Mesenchymal stem cell (in vitro differentiated cells and primary cell): ENCODE data around the gene MRGPRE.
A peak's percentile ranks its signal among the peaks of the same experiment; 100 is the strongest.

Source experiments
- DNase-seq: peaks from one replicate; pipeline ENCODE4 v3.0.0-alpha.2; 2013
- H2AFZ ChIP-seq: one replicate; pipeline ENCODE4 v1.6.1; 2013; ENCODE audit warnings: low read depth, mild to moderate bottlenecking, control low read depth, inconsistent platforms, low read length, moderate library complexity
- H2AK5ac ChIP-seq: 2 replicates; pipeline ENCODE4 v1.6.1; 2013; ENCODE audit warnings: low read length, moderate library complexity, mild to moderate bottlenecking, inconsistent platforms; ENCODE audit not compliant: severe bottlenecking
- H2BK120ac ChIP-seq: one replicate; pipeline ENCODE4 v1.6.1; 2013; ENCODE audit warnings: low read depth, mild to moderate bottlenecking, inconsistent platforms, low read length, moderate library complexity
- H2BK12ac ChIP-seq, 2 experiments: one replicate each; pipeline ENCODE4 v1.6.1; 2013; ENCODE audit warnings: inconsistent platforms in 2 of 2, low read length in 2 of 2, mild to moderate bottlenecking in 2 of 2, moderate library complexity in 2 of 2, control low read depth in 1 of 2
- H2BK15ac ChIP-seq: one replicate; pipeline ENCODE4 v1.6.1; 2013; ENCODE audit warnings: mild to moderate bottlenecking, low read depth, inconsistent platforms; ENCODE audit not compliant: poor library complexity, severe bottlenecking
- H2BK5ac ChIP-seq: 2 replicates; pipeline ENCODE4 v1.6.1; 2013; ENCODE audit warnings: low read depth, mild to moderate bottlenecking, low read length, control low read depth, inconsistent platforms; ENCODE audit not compliant: poor library complexity, severe bottlenecking
- H3K14ac ChIP-seq, 2 experiments: one replicate each; pipeline ENCODE4 v1.6.1; 2013; ENCODE audit warnings: inconsistent platforms in 2 of 2, low read length in 2 of 2, control low read depth in 1 of 2, mild to moderate bottlenecking in 1 of 2, moderate library complexity in 1 of 2
- H3K18ac ChIP-seq, 2 experiments: one replicate each; pipeline ENCODE4 v1.6.1; 2013; ENCODE audit warnings: inconsistent platforms in 2 of 2, low read length in 2 of 2, control low read depth in 1 of 2, low read depth in 1 of 2, mild to moderate bottlenecking in 1 of 2
- H3K23ac ChIP-seq, 2 experiments: one replicate each; pipeline ENCODE4 v1.6.1; 2013; ENCODE audit warnings: inconsistent platforms in 2 of 2, low read length in 2 of 2, mild to moderate bottlenecking in 2 of 2, moderate library complexity in 2 of 2, control low read depth in 1 of 2
- H3K27ac ChIP-seq: 2 replicates; pipeline ENCODE4 v1.5.1; 2013; ENCODE audit warnings: mild to moderate bottlenecking, moderate library complexity, low read length, control low read depth, inconsistent platforms; ENCODE audit not compliant: poor library complexity, severe bottlenecking
- H3K27me3 ChIP-seq, 2 experiments: 2 replicates each; pipeline versions ENCODE4 v1.6.1 to v1.7.0; 2013; ENCODE audit warnings: low read length in 2 of 2, mild to moderate bottlenecking in 2 of 2, moderate library complexity in 2 of 2, control low read depth in 1 of 2, inconsistent platforms in 1 of 2; ENCODE audit not compliant: control insufficient read depth in 1 of 2, insufficient read depth in 1 of 2
- H3K36me3 ChIP-seq, 2 experiments: 2 replicates each; pipeline versions ENCODE4 v1.6.1 to v1.7.0; 2013; ENCODE audit warnings: low read length in 2 of 2, control low read depth in 1 of 2, inconsistent platforms in 1 of 2, low read depth in 1 of 2, mild to moderate bottlenecking in 1 of 2; ENCODE audit not compliant: insufficient read depth in 2 of 2, control insufficient read depth in 1 of 2
- H3K4ac ChIP-seq, 2 experiments: one replicate each; pipeline ENCODE4 v1.6.1; 2013; ENCODE audit warnings: inconsistent platforms in 2 of 2, low read length in 2 of 2, mild to moderate bottlenecking in 2 of 2, moderate library complexity in 2 of 2, control low read depth in 1 of 2, low read depth in 1 of 2
- H3K4me1 ChIP-seq: 2 replicates; pipeline ENCODE4 v1.6.1; 2013; ENCODE audit warnings: low read depth, low read length, control low read depth; ENCODE audit not compliant: control insufficient read depth, insufficient read depth
- H3K4me2 ChIP-seq: 2 replicates; pipeline ENCODE4 v1.6.1; 2013; ENCODE audit warnings: low read length, mild to moderate bottlenecking, inconsistent platforms; ENCODE audit not compliant: poor library complexity, severe bottlenecking
- H3K4me3 ChIP-seq, 2 experiments: 2 replicates each; pipeline versions ENCODE4 v1.5.1 to v1.7.0; 2013; ENCODE audit warnings: low read length in 2 of 2, mild to moderate bottlenecking in 2 of 2, control low read depth in 1 of 2, low read depth in 1 of 2; ENCODE audit not compliant: insufficient read depth in 1 of 2
- H3K79me1 ChIP-seq: replicated peaks from 2 replicates; pipeline ENCODE4 v1.6.1; 2013; ENCODE audit warnings: mild to moderate bottlenecking, control low read depth, low read length, inconsistent platforms; ENCODE audit not compliant: poor library complexity, severe bottlenecking
- H3K9ac ChIP-seq: 2 replicates; pipeline ENCODE4 v1.7.0; 2013; ENCODE audit warnings: mild to moderate bottlenecking, low read length, moderate library complexity
- H3K9me3 ChIP-seq: 2 replicates; pipeline ENCODE4 v1.7.0; 2013; ENCODE audit warnings: mild to moderate bottlenecking, low read length; ENCODE audit not compliant: control insufficient read depth
- H4K8ac ChIP-seq: one replicate; pipeline ENCODE4 v1.6.1; 2013; ENCODE audit warnings: inconsistent platforms, mild to moderate bottlenecking, low read length, moderate library complexity
- H4K91ac ChIP-seq: one replicate; pipeline ENCODE4 v1.6.1; 2013; ENCODE audit warnings: mild to moderate bottlenecking, low read length, inconsistent platforms
- WGBS: methylation state at CpG from one replicate; pipeline ENCODE4 v1.1.7; 2013; ENCODE audit warnings: mixed read lengths; 5-methylcytosine and 5-hydroxymethylcytosine counted together

Gene MRGPRE

DNA sequence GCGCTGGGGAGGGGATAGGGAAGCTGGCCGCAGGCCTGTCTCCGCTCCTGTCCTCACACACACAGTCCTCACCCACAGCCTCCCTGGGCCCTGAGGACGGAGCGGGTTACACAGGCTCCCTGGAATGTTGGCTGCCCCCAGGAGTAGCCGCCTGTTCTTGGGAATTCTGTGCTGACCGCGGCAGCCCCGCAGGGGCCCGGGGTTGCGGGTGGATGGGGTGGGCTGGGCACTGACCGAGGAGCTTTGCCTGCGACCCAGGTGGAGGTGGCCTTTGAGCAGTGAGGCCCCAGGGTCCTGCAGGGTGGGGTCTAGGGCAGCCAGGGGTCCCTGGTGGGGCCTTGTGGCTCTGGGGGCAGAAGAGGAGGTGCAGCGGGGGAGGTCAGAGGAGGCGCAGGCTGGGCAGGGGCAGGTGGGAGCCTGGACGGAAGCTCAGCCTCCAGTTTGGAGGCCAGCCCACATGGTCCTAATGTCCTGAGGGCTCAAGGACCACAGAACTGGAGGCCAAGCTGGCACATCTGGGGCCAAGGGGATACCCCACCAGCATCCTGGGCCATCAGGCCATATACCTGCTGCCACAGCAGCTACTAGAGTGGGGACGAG is 7.0 kb downstream of the MRGPRE start:
- Histone ChIP-seq H3K23ac (no peak overlapping the region), H3K18ac (no peak overlapping the region), H3K27ac (peak overlapping the region; percentile 64), H3K14ac (no peak overlapping the region), H2AFZ (no peak overlapping the region), H3K4me3 (no peak overlapping the region), H3K9me3 (no peaks in the 10 kb centered on the region), H2BK5ac (no peak overlapping the region), H3K4me1 (peaks cover 28% of the 10 kb centered on the region), H4K91ac (no peak overlapping the region), H3K4me2 (peak overlapping the region; percentile 26), H2BK15ac (no peak overlapping the region), H3K79me1 (no peaks in the 10 kb centered on the region), H3K9ac (no peak overlapping the region), H4K8ac (no peak overlapping the region), H3K36me3 (no peaks in the 10 kb centered on the region), H3K27me3 (peaks cover 21 to 68% of the 10 kb centered on the region in 2 experiments), H3K4ac (no peak overlapping the region), H2BK12ac (no peak overlapping the region), H2AK5ac (peak overlapping the region; percentile 66), H2BK120ac (no peak overlapping the region)
- WGBS = 86% methylated on average over 17 of the region's 17 CpGs
- DNase-seq = no peak

DNA sequence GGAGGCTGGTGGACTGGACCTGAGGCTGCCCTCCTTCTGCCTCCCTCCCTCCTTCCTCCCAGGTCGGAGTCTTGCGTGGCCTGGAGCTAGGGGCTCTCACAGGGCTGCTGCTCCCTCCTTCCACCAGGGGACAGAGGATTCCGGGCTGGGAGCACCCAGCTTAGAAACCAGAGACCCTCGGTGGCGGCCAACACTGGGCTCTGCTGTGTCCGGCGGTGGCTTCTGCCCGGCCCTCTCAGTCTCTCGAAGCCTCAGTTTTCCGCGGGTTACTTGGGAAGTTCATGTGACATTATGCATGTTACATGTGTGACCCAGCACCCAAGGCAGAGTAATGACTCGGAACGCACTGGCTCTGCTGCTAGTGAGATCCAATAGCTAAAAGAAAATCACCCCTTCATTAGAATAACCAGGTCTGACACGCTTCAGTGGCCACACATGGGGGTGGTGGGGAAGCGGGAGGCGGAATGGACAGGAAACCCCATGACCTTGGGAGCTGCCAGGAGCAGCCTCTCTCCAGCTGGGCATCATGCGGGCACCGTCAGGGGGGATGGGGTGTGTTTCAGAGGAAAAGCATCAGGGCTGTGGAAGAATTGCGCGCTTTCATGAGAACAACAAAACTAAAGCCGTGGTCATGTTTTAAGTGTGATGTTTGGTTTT is 7.7 kb downstream of the MRGPRE start:
- Histone ChIP-seq H3K9ac (no peak overlapping the region), H3K36me3 (no peaks in the 10 kb centered on the region), H3K27ac (peak overlapping the region; percentile 64), H3K9me3 (no peaks in the 10 kb centered on the region), H4K8ac (no peak overlapping the region), H3K4me2 (peak overlapping the region; percentile 39), H2BK12ac (no peak overlapping the region), H2BK15ac (no peak overlapping the region), H3K4me1 (peaks cover 28% of the 10 kb centered on the region), H3K27me3 (peaks cover 25 to 71% of the 10 kb centered on the region in 2 experiments), H3K18ac (no peak overlapping the region), H3K14ac (no peak overlapping the region), H2BK120ac (no peak overlapping the region), H2BK5ac (no peak overlapping the region), H3K23ac (no peak overlapping the region), H2AK5ac (peak overlapping the region; percentile 40), H3K4ac (no peak overlapping the region), H3K79me1 (no peaks in the 10 kb centered on the region), H4K91ac (no peak overlapping the region), H2AFZ (no peak overlapping the region), H3K4me3 (no peak overlapping the region)
- no peak for DNase-seq
- 77% methylated on average over 21 of the region's 21 CpGs for WGBS

- 37% methylated on average over 3 of the region's 4 CpGs for WGBS
- peaks cover 28% of the 10 kb centered on the region for H3K4me1 ChIP-seq
- H3K4ac ChIP-seq = no peak overlapping the region
- H3K4me2 ChIP-seq = no peak overlapping the region
- H2BK5ac ChIP-seq = no peak overlapping the region
- H3K9me3 ChIP-seq = no peaks in the 10 kb centered on the region
- no peaks in the 10 kb centered on the region for H3K36me3 ChIP-seq
- H3K79me1 ChIP-seq = no peaks in the 10 kb centered on the region
- no peak overlapping the region for H3K4me3 ChIP-seq
- no peak overlapping the region for H4K91ac ChIP-seq
- H3K27me3 ChIP-seq = peaks cover 30 to 74% of the 10 kb centered on the region in 2 experiments
- H2BK15ac ChIP-seq = no peak overlapping the region
- peak overlapping the region; percentile 40 for H2AK5ac ChIP-seq
- no peak overlapping the region for H2AFZ ChIP-seq
- H3K14ac ChIP-seq = no peak overlapping the region
- no peak overlapping the region for H3K9ac ChIP-seq
- no peak overlapping the region for H3K23ac ChIP-seq
- H4K8ac ChIP-seq = no peak overlapping the region
- H3K27ac ChIP-seq = peak overlapping the region; percentile 27
- DNase-seq = no peak
- no peak overlapping the region for H3K18ac ChIP-seq
- no peak overlapping the region for H2BK12ac ChIP-seq
- no peak overlapping the region for H2BK120ac ChIP-seq
Observed at GRCh38 chr11:3223932-3224381, 8.3 kb downstream of the MRGPRE start.

GRCh38 chr11:3222941-3223915 is 9.0 kb downstream of the MRGPRE start:
- no peak overlapping the region for H3K4me3 ChIP-seq
- peak overlapping the region in 1 of 2 experiments; percentile 17 for H3K4ac ChIP-seq
- no peak overlapping the region for H3K27ac ChIP-seq
- no peak overlapping the region for H2BK120ac ChIP-seq
- H3K4me2 ChIP-seq = no peak overlapping the region
- H3K14ac ChIP-seq = no peak overlapping the region
- H3K9me3 ChIP-seq = no peaks in the 10 kb centered on the region
- H2BK5ac ChIP-seq = no peak overlapping the region
- no peak overlapping the region for H3K23ac ChIP-seq
- H3K18ac ChIP-seq = no peak overlapping the region
- no peak overlapping the region for H2BK12ac ChIP-seq
- peaks cover 35 to 80% of the 10 kb centered on the region in 2 experiments for H3K27me3 ChIP-seq
- H3K79me1 ChIP-seq = no peaks in the 10 kb centered on the region
- no peaks in the 10 kb centered on the region for H3K36me3 ChIP-seq
- no peak overlapping the region for H4K91ac ChIP-seq
- H3K4me1 ChIP-seq = peaks cover 28% of the 10 kb centered on the region
- H4K8ac ChIP-seq = no peak overlapping the region
- no peak overlapping the region for H2BK15ac ChIP-seq
- DNase-seq = no peak
- no peak overlapping the region for H3K9ac ChIP-seq
- WGBS = 86% methylated on average over 36 of the region's 36 CpGs
- no peak overlapping the region for H2AFZ ChIP-seq
- no peak overlapping the region for H2AK5ac ChIP-seq
